DMS 273 (cell line): Measurements from ENCODE around the gene IL17RE.
"Not testable (repeated sequence)": the region's sequence is repeated elsewhere in the genome, so short reads cannot be mapped to it uniquely, and the experiment has no call there.

ENCODE experiments used
- DNase-seq: peaks from one replicate; lab custom pipeline; 2025; ENCODE audit not compliant: unreplicated experiment; lab: John Stamatoyannopoulos, UW

Gene IL17RE

DNA sequence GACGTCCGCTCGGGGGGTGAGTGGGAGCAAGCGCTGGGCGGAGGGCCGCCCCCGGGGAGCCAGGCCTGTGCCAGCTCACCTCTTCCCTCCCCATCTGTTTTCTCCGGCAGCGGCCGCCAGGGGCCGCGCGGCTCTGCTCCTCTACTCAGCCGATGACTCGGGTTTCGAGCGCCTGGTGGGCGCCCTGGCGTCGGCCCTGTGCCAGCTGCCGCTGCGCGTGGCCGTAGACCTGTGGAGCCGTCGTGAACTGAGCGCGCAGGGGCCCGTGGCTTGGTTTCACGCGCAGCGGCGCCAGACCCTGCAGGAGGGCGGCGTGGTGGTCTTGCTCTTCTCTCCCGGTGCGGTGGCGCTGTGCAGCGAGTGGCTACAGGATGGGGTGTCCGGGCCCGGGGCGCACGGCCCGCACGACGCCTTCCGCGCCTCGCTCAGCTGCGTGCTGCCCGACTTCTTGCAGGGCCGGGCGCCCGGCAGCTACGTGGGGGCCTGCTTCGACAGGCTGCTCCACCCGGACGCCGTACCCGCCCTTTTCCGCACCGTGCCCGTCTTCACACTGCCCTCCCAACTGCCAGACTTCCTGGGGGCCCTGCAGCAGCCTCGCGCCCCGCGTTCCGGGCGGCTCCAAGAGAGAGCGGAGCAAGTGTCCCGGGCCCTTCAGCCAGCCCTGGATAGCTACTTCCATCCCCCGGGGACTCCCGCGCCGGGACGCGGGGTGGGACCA lies 30.4 kb downstream of the IL17RE start:
- DNase-seq: peak; percentile 92

DNA sequence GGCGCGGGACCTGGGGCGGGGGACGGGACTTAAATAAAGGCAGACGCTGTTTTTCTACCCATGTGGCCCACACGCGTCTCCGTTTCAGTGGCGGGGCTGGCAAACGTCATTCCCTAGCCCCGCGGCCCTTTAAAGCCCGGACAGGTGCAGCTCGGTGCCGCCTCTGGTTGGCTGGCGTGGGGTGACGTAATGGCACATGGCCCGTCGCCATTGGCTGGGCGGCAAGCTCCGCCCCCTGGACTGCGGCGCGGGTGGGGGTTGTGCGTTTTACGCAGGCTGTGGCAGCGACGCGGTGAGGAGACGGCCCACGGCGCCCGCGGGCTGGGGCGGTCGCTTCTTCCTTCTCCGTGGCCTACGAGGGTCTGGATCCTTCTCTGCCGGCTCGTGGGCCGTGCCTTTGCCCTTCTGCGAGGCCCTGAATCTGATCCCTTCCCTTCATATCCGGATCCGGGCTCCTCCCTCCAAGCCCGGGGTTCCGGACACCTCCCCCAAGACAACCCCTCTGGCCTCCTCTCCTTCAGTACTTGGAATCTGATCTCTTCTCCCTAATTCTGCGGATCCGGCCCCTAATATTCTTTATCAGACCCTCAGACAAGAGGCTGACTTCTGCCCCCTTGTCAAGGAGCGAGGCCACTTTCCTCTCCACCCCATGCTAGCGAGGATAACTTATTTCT lies 31.1 kb downstream of the IL17RE start, which contains the start of gene CRELD1:
TSS of gene CRELD1 (plus strand) at position 274 of the 674 bp plus-strand sequence. CDS start 605 bp downstream, outside the sequence.
- peak; percentile 95 for DNase-seq

GRCh38 chr3:9934235-9934621 lies 31.6 kb downstream of the IL17RE start:
- peak; percentile 66 for DNase-seq

GRCh38 chr3:9934993-9935392 lies 32.3 kb downstream of the IL17RE start:
- DNase-seq: no peak

DNA sequence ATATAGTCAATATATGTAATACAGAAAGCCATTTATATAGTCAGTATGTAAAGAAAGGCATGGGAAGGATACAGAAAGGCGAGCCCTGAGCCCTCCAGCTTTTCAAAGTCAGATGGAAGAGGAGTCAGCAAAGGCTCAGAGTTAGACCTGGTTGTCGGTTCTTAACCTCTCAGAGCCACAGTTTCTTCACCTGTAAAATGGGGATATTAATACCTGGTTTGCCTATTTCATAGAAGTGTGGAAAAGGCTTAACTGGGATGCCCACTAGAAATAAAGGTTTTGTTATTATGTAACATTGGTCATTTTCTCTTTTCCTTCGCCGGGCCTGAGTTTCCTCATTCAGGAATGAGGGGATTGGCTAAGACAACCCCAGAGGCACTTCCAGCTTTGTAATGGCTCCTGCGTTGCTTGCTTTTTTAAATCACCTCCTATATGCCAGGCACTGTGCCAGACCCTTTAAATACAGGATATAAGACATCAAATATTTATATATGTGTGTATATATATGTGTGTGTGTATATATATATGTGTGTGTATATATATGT lies 33.4 kb downstream of the IL17RE start:
- DNase-seq: no peak

DNA sequence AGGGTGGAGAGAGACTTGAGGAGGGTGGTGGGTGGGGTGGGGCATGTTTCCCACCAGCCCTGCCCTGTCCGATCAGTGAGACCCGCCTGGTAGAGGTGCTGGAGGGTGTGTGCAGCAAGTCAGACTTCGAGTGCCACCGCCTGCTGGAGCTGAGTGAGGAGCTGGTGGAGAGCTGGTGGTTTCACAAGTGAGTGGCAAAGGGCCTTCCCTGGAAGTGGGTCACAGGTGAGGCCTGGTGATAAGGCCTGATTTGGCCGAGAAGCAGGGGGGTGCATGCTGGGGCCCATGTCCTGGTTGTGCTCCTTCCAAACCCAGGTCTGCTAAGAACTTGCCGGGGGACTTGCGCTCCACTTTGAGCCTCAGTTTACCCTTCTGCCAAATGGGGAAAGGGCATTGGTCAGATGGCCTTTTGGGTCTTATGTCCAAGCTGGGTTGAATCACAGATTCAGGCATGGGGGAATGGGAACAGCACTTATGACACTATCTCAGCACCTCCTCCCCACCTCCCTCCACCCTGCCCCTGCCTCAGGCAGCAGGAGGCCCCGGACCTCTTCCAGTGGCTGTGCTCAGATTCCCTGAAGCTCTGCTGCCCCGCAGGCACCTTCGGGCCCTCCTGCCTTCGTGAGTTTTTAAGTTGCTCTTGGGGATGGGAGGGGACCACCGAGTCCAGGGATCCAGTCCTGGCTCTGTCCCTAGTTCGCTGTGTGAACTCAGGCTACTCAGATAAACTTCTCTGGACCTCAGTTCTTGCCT lies 35.0 kb downstream of the IL17RE start:
- DNase-seq: no peak

DNA sequence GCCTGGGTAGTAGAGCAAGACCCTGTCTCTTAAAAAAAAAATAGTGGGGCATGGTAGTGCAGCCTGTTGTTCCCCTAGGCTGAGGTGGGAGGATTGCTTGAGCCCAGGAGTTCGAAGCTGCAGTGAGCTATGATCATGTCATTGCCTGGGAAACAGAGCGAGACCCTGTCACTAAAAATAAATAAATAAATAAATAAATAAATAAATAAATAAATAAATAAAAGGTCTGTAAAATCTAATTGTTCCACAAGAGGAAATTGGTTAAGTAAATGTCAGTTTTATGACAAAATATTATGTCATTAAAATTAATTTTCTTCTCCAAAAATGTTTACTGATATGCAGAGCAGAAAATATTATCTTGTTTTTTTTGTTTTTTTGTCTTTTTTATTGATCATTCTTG lies 36.3 kb downstream of the IL17RE start:
- DNase-seq: no peak

GRCh38 chr3:9939906-9940305 lies 37.3 kb downstream of the IL17RE start:
- not testable (repeated sequence) for DNase-seq

GRCh38 chr3:9940746-9941145 lies 38.1 kb downstream of the IL17RE start:
- no peak for DNase-seq

DNA sequence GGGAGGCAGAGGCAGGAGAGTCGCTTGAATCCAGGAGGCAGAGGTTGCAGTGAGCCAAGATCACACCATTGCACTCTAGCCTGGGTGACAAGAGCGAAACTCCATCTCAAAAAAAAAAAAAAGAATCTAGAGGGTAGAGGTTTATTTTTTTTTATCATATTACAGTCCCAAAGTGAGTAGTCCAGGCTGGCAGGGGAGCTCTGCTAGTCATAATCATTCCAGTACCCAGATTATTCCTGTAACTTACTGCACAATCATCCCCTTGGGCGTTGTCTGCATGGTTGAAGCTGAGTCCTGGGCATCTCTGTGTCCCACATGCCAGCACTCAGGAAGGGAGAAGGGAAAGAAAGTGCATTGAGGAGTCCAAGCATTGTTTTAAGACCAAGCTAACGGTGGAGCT lies 39.5 kb downstream of the IL17RE start:
- DNase-seq: no peak

DNA sequence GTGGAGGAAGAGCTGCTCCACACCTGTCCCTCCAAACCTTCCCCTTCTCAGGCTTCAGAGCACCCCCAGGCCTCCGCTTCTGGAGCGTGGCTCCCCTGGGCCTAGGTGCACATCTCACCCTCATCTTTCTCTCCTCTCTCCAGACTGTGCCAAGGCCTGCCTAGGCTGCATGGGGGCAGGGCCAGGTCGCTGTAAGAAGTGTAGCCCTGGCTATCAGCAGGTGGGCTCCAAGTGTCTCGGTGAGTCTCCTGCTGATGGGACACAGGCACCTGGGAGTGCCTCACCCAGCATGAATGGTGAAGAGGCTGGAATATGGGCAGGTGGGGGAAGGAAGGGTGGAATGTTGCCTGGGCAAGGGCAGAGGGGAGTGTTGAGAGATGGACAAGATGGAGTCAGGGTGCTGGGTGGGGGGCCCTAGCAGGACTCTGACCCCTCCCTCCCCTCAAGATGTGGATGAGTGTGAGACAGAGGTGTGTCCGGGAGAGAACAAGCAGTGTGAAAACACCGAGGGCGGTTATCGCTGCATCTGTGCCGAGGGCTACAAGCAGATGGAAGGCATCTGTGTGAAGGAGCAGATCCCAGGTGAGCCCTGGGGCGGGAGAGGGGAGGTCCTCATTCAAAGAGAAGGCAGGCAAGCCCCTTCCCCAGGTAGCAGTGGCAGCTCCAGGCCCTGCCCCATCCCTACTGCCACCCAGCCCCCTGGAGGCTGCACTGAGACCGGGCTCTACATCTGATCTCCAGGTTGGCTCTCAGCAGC lies 40.5 kb downstream of the IL17RE start:
- no peak for DNase-seq

DNA sequence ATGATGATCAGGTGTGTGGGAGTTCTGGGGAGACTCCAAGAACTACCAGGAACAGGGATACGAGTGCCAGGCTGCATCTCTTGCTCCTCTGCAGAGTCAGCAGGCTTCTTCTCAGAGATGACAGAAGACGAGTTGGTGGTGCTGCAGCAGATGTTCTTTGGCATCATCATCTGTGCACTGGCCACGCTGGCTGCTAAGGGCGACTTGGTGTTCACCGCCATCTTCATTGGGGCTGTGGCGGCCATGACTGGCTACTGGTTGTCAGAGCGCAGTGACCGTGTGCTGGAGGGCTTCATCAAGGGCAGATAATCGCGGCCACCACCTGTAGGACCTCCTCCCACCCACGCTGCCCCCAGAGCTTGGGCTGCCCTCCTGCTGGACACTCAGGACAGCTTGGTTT lies 41.6 kb downstream of the IL17RE start:
- DNase-seq: no peak

- DNase-seq: no peak
Measured at GRCh38 chr3:9945358-9945757, 42.7 kb downstream of the IL17RE start.

GRCh38 chr3:9946112-9947024 lies 43.7 kb downstream of the IL17RE start:
- DNase-seq: peak; percentile 93

DNA sequence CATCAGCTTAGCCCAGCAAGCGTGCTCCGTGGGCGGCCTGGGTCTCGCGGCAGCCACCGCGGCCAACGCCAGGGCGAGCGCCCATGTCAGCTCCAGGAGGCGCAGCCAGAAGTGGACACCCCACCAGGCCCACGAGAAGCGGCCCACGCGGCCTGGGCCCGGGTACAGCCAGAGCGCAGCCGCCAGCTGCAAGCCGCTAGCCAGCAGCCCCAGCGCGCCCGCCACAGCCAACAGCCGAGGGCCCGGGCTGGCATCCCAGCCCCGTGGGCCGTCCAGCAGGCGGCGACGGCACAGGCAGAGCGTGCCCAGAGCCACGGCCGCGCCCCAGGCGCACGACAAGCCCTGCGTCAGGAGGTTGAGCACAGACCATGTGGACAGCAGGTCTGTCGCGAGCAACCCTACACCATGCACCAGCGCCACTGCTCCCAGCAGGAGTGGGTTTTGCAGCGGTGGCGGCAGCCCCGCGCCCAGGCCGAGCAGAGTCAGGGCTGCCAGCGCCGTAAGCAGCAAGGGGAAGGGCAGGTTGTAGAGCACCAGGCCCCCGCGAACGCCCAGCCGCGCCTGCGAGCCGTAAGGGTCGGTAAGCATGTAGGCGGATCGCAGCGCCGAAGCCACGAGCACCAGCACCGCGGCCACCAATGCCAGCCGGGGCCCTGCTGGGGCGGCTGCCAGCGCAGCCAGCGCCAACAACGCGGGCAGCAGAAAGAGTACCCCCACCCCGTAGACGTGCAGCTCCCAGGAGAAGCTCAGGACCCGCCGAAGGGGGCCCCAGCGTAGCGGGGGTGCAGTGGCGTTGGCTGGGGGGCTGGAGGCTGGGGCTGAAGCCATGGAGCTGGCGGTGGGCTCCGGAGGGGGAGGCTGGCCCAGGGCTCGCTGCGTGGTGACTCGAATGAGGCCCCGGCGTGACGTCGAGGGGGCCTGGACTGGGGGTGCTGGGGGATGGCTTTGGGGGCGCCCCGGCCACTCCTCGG lies 44.7 kb downstream of the IL17RE start:
- peak; percentile 86 for DNase-seq

- DNase-seq: no peak
Measured at GRCh38 chr3:9948586-9948985, 45.9 kb downstream of the IL17RE start.

GRCh38 chr3:9949115-9949514 lies 46.5 kb downstream of the IL17RE start:
- DNase-seq: no peak

DNA sequence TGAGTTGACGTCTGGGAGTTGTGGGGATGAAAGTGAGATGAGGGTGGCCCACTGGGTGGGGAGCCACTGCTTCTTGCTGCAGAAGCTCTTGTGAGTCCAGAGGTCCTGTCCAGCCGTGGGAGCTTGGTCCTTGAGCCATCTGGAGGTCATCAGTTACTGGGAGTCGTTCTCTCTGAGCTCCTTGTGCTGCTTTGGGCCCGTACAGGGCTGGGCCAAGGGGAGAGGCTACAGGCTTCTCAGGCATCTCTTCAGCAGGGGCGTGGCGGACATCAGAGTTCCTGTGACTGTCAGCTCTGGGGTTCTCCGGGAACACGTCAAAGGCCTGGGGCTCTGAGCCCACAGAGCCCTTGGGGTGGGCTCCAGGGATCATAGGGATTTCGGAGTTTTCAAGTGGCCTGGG lies 47.0 kb downstream of the IL17RE start:
- no peak for DNase-seq

- DNase-seq: no peak
Measured at GRCh38 chr3:9951126-9951525, 48.5 kb downstream of the IL17RE start.
